HepG2 (cell line): ENCODE data around the gene SASS6. TPM values are rescaled to one million over a fixed set of nuclear protein-coding genes. Genes with fewer than 3 reads are reported as not detected.

Experiments used
- ATAC-seq: fragments of 200-7000 bp; cut with Tn5 transposase; 3 replicates; pipeline ENCODE4 v1.9.1; 2020; ENCODE audit warnings: mild to moderate bottlenecking, moderate library complexity
- BruUV-seq: library from RNA; stranded (reverse); fragments of 400-500 nt; replicated peaks from 2 replicates; lab custom pipeline; 2021; lab: Mats Ljungman, UMichigan
- CTCF ChIA-PET: fragments of 300-600 bp; formaldehyde crosslinking; extraction: SDS; loops from one replicate; lab custom pipeline; 2021; ENCODE audit warnings: low total read pairs, inconsistent platforms, low intra/inter-chr PET ratio; lab: Yijun Ruan, JAX
- POLR2A ChIA-PET: fragments of 350-600 bp; sonication (Branson Sonifier 250); formaldehyde crosslinking; loops from one replicate; lab custom pipeline; 2020; ENCODE audit warnings: antibody characterized with exemption, inconsistent platforms; lab: Yijun Ruan, JAX
- DNase-seq: peaks from one replicate; pipeline ENCODE4 v3.0.0-alpha.2; 2015; ENCODE audit warnings: low spot score
- FAIRE-seq: peaks from 3 replicates; lab custom pipeline; 2011; peaks lifted over from hg19 to GRCh38; lab: Jason Lieb, UNC
- H2AFZ ChIP-seq: one replicate; pipeline ENCODE4 v1.6.1; 2011; ENCODE audit warnings: low read length, inconsistent platforms
- H3K27ac ChIP-seq: fragments of 300-600 bp; 3 replicates; pipeline ENCODE4 v1.8.0; 2011; ENCODE audit warnings: mixed run types, mild to moderate bottlenecking, mixed read lengths, low read length, inconsistent platforms; ENCODE audit not compliant: insufficient read depth; ENCODE audit errors: extremely low read length
- H3K27me3 ChIP-seq, 2 experiments: fragments of 200-600 bp in 1 of 2; 2 replicates in 1 of 2; 3 replicates in 1 of 2; pipeline versions ENCODE4 v1.6.0 to v1.8.0; 2011; ENCODE audit warnings: low read length in 2 of 2, mild to moderate bottlenecking in 2 of 2, moderate library complexity in 2 of 2, inconsistent platforms in 1 of 2; ENCODE audit not compliant: insufficient read depth in 2 of 2, control insufficient read depth in 1 of 2
- H3K36me3 ChIP-seq, 2 experiments: fragments of 200-600 bp in 1 of 2; replicated peaks in 1 of 2; 2 replicates in 1 of 2; 3 replicates in 1 of 2; pipeline versions ENCODE4 v1.5.1 to v1.8.0; 2011; ENCODE audit warnings: low read length in 2 of 2, inconsistent platforms in 1 of 2; ENCODE audit not compliant: insufficient read depth in 2 of 2, control insufficient read depth in 1 of 2
- H3K4me1 ChIP-seq: 2 replicates; pipeline ENCODE4 v1.5.1; 2012; ENCODE audit warnings: low read length, inconsistent platforms; ENCODE audit not compliant: insufficient read depth
- H3K4me2 ChIP-seq: 2 replicates; pipeline ENCODE4 v1.6.0; 2011; ENCODE audit warnings: low read depth, low read length, inconsistent platforms
- H3K4me3 ChIP-seq, 3 experiments: fragments of 200-600 bp in 1 of 3; sonication (generic), shearing (Covaris generic) in 1 of 3; replicated peaks in 1 of 3; 2 replicates each; pipeline ENCODE4 v1.5.1; 2011 to 2016; ENCODE audit warnings: low read length in 3 of 3, inconsistent platforms in 2 of 3, low read depth in 2 of 3, mild to moderate bottlenecking in 2 of 3, control low read depth in 1 of 3, mixed read lengths in 1 of 3; ENCODE audit not compliant: insufficient read depth in 1 of 3
- H3K79me2 ChIP-seq: one replicate; pipeline ENCODE4 v1.6.1; 2011; ENCODE audit warnings: low read length, inconsistent platforms; ENCODE audit not compliant: insufficient read depth
- H3K9ac ChIP-seq: 2 replicates; pipeline ENCODE4 v1.6.0; 2011; ENCODE audit warnings: mild to moderate bottlenecking, low read depth, low read length, inconsistent platforms; ENCODE audit not compliant: insufficient read depth
- H3K9me3 ChIP-seq: 2 replicates; pipeline ENCODE4 v1.5.1; 2012; ENCODE audit warnings: mild to moderate bottlenecking, low read length
- H4K20me1 ChIP-seq: 2 replicates; pipeline ENCODE4 v1.6.0; 2011; ENCODE audit warnings: inconsistent platforms, mild to moderate bottlenecking, low read length, moderate library complexity; ENCODE audit not compliant: insufficient read depth
- CHCHD3 ChIP-seq: sonication (generic); formaldehyde crosslinking; IDR thresholded peaks from 2 replicates; pipeline ENCODE4 v1.8.0; 2022; ENCODE audit warnings: mild to moderate bottlenecking, missing genetic modification reagents, moderate library complexity
- GMEB2 ChIP-seq: IDR thresholded peaks from 2 replicates; pipeline ENCODE4 v1.6.1; 2016; ENCODE audit warnings: missing biosample characterization, missing genetic modification reagents, low read depth
- HDAC2 ChIP-seq: sonication (generic); formaldehyde crosslinking; IDR thresholded peaks from 2 replicates; pipeline ENCODE4 v1.4.0; 2020; ENCODE audit warnings: missing genetic modification reagents
- KMT2B ChIP-seq: IDR thresholded peaks from 2 replicates; pipeline ENCODE4 v1.6.1; 2016; ENCODE audit warnings: missing genetic modification reagents, missing compliant biosample characterization
- NR2F6 ChIP-seq, 2 experiments: IDR thresholded peaks; 2 replicates each; pipeline ENCODE4 v1.6.1; 2016; ENCODE audit warnings: antibody characterized with exemption in 1 of 2, mild to moderate bottlenecking in 1 of 2
- RAD21 ChIP-seq: fragments of 450-650 bp; formaldehyde crosslinking; IDR thresholded peaks from 2 replicates; pipeline ENCODE4 v1.5.0; 2020; ENCODE audit warnings: mild to moderate bottlenecking
- SMAD1 ChIP-seq: sonication (generic); formaldehyde crosslinking; IDR thresholded peaks from 2 replicates; pipeline ENCODE4 v1.4.0; 2020; ENCODE audit warnings: missing genetic modification reagents, low read depth, mild to moderate bottlenecking, borderline replicate concordance
- THRA ChIP-seq: sonication (generic); formaldehyde crosslinking; IDR thresholded peaks from 2 replicates; pipeline ENCODE4 v1.4.0; 2020; ENCODE audit warnings: missing genetic modification reagents, borderline replicate concordance
- ZBTB49 ChIP-seq: sonication (generic); formaldehyde crosslinking; IDR thresholded peaks from 2 replicates; pipeline ENCODE4 v1.4.0; 2020; ENCODE audit warnings: missing genetic modification reagents, borderline replicate concordance
- ZFP36 ChIP-seq: fragments of 150-350 bp; IDR thresholded peaks from 2 replicates; pipeline ENCODE4 v1.6.1; 2018; ENCODE audit warnings: borderline replicate concordance, low read length, low read depth; ENCODE audit not compliant: partially characterized antibody
- ZNF703 ChIP-seq: sonication (generic); formaldehyde crosslinking; IDR thresholded peaks from 2 replicates; pipeline ENCODE4 v1.5.1; 2020; ENCODE audit warnings: missing genetic modification reagents, mild to moderate bottlenecking, moderate library complexity, borderline replicate concordance
- ZNF816 ChIP-seq: sonication (generic); formaldehyde crosslinking; IDR thresholded peaks from 2 replicates; pipeline ENCODE4 v1.8.0; 2022; ENCODE audit warnings: missing genetic modification reagents, mild to moderate bottlenecking, borderline replicate concordance
- WGBS: methylation state at CpG from one replicate; pipeline ENCODE4 v1.1.6; 2017; ENCODE audit warnings: low lambda C conversion rate; 5-methylcytosine and 5-hydroxymethylcytosine counted together
- in situ Hi-C: cut with HindIII; loops from 2 replicates; pipeline ENCODE4 v1.10.0; 2017; ENCODE audit warnings: low pct_unique_long_range_greater_than_20kb; ENCODE audit not compliant: extremely low pct_ligation_motif_present
- intact Hi-C: fragments of 100-400 bp; cut with micrococcal nuclease; formaldehyde crosslinking; loops from one replicate; pipeline ENCODE4 v1.10.0; 2022; ENCODE audit not compliant: unreplicated experiment
- polyA plus RNA-seq, 8 experiments: library from polyadenylated mRNA; depleted of rRNA in 3 of 8; stranded (reverse) in 7 of 8; unstranded in 1 of 8; fragments of >200 nt; fragmentation: Illumina TruSeq in 4 of 8; extraction: Trizol in 4 of 8; gene quantifications; 2 replicates each; pipeline versions ENCODE4 v1.2.1 to v1.2.3, GENCODE V29; 2011 to 2016; ENCODE audit warnings: low read depth in 4 of 8, missing spikeins in 1 of 8, mixed read lengths in 1 of 8; ENCODE audit not compliant: insufficient read depth in 1 of 8
- total RNA-seq, 5 experiments: library from RNA; depleted of rRNA; stranded (reverse); fragments of >200 nt; fragmentation: Illumina TruSeq; extraction: Trizol; gene quantifications; 2 replicates each; pipeline ENCODE4 v1.2.3, GENCODE V29; 2016; ENCODE audit warnings: low read depth in 1 of 5

Gene SASS6
- total and polyA plus RNA-seq, 2 of the 13 experiments (the other 11 are each of a cell fraction or from before 2014, with no cell fraction given), result 2.3 to 10.7 TPM

- ChIA-PET POLR2A (no interaction called here), CTCF (no interaction called here)
- Histone ChIP-seq H4K20me1 (0 out of 2 replicates have a peak, but pooled peaks cover 3% of the 10 kb centered on the region), H3K27me3 (no peaks in the 10 kb centered on the region), H3K4me2 (no peak overlapping the region), H2AFZ (no peak overlapping the region), H3K79me2 (peaks cover 15% of the 10 kb centered on the region), H3K27ac (no peak overlapping the region), H3K36me3 (peaks cover 15 to 52% of the 10 kb centered on the region in 2 experiments), H3K4me1 (no peaks in the 10 kb centered on the region), H3K4me3 (no peak overlapping the region), H3K9ac (no peak overlapping the region), H3K9me3 (no peaks in the 10 kb centered on the region)
- ATAC-seq (no peak), DNase-seq (no peak), FAIRE-seq (no peak)
- in situ Hi-C loops, result no loop called here
- 99% methylated on average over 3 of the region's 3 CpGs for WGBS
- BruUV-seq, result no TSS peak
- intact Hi-C loops, result no loop called here
- TF ChIP-seq CHCHD3 (CRISPR knock-in tag), result no peak
- no peak for TF ChIP-seq SMAD1 (CRISPR knock-in tag)
- no peak for TF ChIP-seq ZBTB49 (CRISPR knock-in tag)
- TF ChIP-seq RAD21 (CRISPR knock-in tag), result no peak
- no peak for TF ChIP-seq ZNF816 (CRISPR knock-in tag)
- TF ChIP-seq THRA (CRISPR knock-in tag), result no peak
- no peak for TF ChIP-seq GMEB2 (CRISPR knock-in tag)
- TF ChIP-seq KMT2B (CRISPR knock-in tag), result no peak
- no peak for TF ChIP-seq HDAC2 (CRISPR knock-in tag)
- TF ChIP-seq ZNF703 (CRISPR knock-in tag), result no peak
- no peak for TF ChIP-seq NR2F6 (IDR thresholded peaks at IDR 0.05)
- no peak for TF ChIP-seq NR2F6 (CRISPR knock-in tag; IDR thresholded peaks at IDR 0.05)
- no peak for TF ChIP-seq ZFP36
These were observed 71.0 kb downstream of the SASS6 start for GRCh38 chr1:100061681-100062080.
